ENCODE measurements around the gene NRIP3. TPM values are rescaled to one million over a fixed set of nuclear protein-coding genes. Genes with fewer than 3 reads are reported as not detected.

The NRIP3 gene
- total RNA-seq, 4 donors from 2014 or later = 1.8 to 2.9 (median 2.2) TPM

- Histone ChIP-seq H3K4me3 (no peak overlapping the region), H3K27ac (no peak overlapping the region), H3K4me1 (peaks cover 5 to 30% (median 18%) of the 10 kb centered on the region in 3 donors), H3K36me3 (no peaks in the 10 kb centered on the region), H3K9me3 (no peaks in the 10 kb centered on the region), H3K27me3 (no peaks in the 10 kb centered on the region)
- TF ChIP-seq POLR2A (IDR thresholded peaks at IDR 0.05) (no peak), CTCF (IDR thresholded peaks at IDR 0.05) (no peak), EP300 (IDR thresholded peaks at IDR 0.05) (no peak), POLR2AphosphoS5 (IDR thresholded peaks at IDR 0.05) (no peak)
- ATAC-seq = no peak
- WGBS, 2 donors (ENCODE audit: low coverage in 1 of 2) = 80 to 87% methylated on average over 1 to 4 of the region's 8 CpGs
Observed at GRCh38 chr11:8967184-8967583, 36.6 kb downstream of the NRIP3 start.

GRCh38 chr11:8964324-8965320 is 39.2 kb downstream of the NRIP3 start, which contains the start of gene TMEM9B:
Gene TMEM9B (minus strand): TSS chr11:8964442. CDS start chr11:8964313, 129 bp downstream.
- H3K27me3 ChIP-seq = no peaks in the 10 kb centered on the region
- peaks cover 5 to 50% (median 18%) of the 10 kb centered on the region in 3 donors for H3K4me1 ChIP-seq
- peaks cover 0 to 9% of the 10 kb centered on the region in 2 donors for H3K36me3 ChIP-seq
- 0% methylated on average over 4 to 15 of the region's 67 CpGs for WGBS, 2 donors (ENCODE audit: low coverage in 1 of 2)
- peak; percentile 97 for ATAC-seq
- H3K4me3 ChIP-seq = peak within 1 kb of the TSS; percentile 83 to 89
- no peaks in the 10 kb centered on the region for H3K9me3 ChIP-seq
- TF ChIP-seq POLR2A (IDR thresholded peaks at IDR 0.05) = peak; percentile 92
- TF ChIP-seq EP300 (IDR thresholded peaks at IDR 0.05) = no peak
- peak; percentile 89 for TF ChIP-seq POLR2AphosphoS5 (IDR thresholded peaks at IDR 0.05)
- TF ChIP-seq CTCF (IDR thresholded peaks at IDR 0.05) = peak in 1 of 4 experiments; percentile 18
- peak within 1 kb of the TSS; percentile 83 to 96 (median 94) for H3K27ac ChIP-seq

- TF ChIP-seq POLR2A (IDR thresholded peaks at IDR 0.05) (no peak), POLR2AphosphoS5 (IDR thresholded peaks at IDR 0.05) (no peak), EP300 (IDR thresholded peaks at IDR 0.05) (no peak), CTCF (IDR thresholded peaks at IDR 0.05) (no peak)
- no peaks in the 10 kb centered on the region for H3K9me3 ChIP-seq
- 0% methylated on average over 5 to 9 of the region's 39 CpGs for WGBS, 2 donors (ENCODE audit: low coverage in 1 of 2)
- peaks cover 8 to 59% (median 18%) of the 10 kb centered on the region in 3 donors for H3K4me1 ChIP-seq
- ATAC-seq = peak; percentile 78
- no peaks in the 10 kb centered on the region for H3K27me3 ChIP-seq
- H3K27ac ChIP-seq = peak overlapping the region; percentile 83 to 96 (median 94)
- H3K4me3 ChIP-seq = peak overlapping the region; percentile 83 to 89
- H3K36me3 ChIP-seq = peaks cover 0 to 9% of the 10 kb centered on the region in 2 donors
Observed at GRCh38 chr11:8963569-8964323, 40.1 kb downstream of the NRIP3 start.

DNA sequence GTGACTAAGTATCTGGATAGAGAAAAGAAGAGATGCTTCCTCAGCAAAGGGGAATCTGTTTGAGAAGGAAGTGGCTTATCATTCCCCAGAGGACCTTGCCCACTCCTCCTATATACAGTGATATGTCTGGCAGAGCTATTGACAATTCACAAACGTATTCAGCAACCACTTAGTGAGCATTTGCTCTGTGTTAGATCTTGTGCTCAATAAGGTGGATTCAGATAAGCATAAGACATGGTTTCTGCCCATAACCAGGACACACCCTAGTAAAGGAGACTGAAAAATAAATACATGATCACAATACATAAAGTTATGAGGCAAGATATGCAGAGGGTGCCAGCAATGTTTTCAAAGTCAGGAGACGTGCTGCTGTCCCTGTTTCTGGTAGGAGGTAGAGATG is 41.0 kb downstream of the NRIP3 start:
- Histone ChIP-seq H3K9me3 (no peaks in the 10 kb centered on the region), H3K27ac (peak overlapping the region in 3 of 4 donors; percentile 93 to 96 (median 94)), H3K4me1 (peaks cover 8 to 62% (median 18%) of the 10 kb centered on the region in 3 donors), H3K27me3 (no peaks in the 10 kb centered on the region), H3K36me3 (peaks cover 0 to 9% of the 10 kb centered on the region in 2 donors), H3K4me3 (peak overlapping the region in 1 of 2 donors; percentile 89)
- ATAC-seq = no peak
- TF ChIP-seq EP300 (IDR thresholded peaks at IDR 0.05) = no peak
- no peak for TF ChIP-seq POLR2A (IDR thresholded peaks at IDR 0.05)
- no peak for TF ChIP-seq POLR2AphosphoS5 (IDR thresholded peaks at IDR 0.05)
- TF ChIP-seq CTCF (IDR thresholded peaks at IDR 0.05) = no peak
- WGBS, 2 donors (ENCODE audit: low coverage in 1 of 2) = 2 to 12% methylated on average over 2 of the region's 2 CpGs
